Fibroblast of upper back skin (primary cell): ENCODE data around the gene HS6ST1.

Source experiments
- DNase-seq: peaks from one replicate; pipeline ENCODE4 v3.0.0-alpha.2; 2013

The HS6ST1 gene

GRCh38 chr2:128309280-128310093, 9.2 kb downstream of the HS6ST1 start:
- DNase-seq: no peak

GRCh38 chr2:128308889-128309279, 9.8 kb downstream of the HS6ST1 start:
- no peak for DNase-seq

DNA sequence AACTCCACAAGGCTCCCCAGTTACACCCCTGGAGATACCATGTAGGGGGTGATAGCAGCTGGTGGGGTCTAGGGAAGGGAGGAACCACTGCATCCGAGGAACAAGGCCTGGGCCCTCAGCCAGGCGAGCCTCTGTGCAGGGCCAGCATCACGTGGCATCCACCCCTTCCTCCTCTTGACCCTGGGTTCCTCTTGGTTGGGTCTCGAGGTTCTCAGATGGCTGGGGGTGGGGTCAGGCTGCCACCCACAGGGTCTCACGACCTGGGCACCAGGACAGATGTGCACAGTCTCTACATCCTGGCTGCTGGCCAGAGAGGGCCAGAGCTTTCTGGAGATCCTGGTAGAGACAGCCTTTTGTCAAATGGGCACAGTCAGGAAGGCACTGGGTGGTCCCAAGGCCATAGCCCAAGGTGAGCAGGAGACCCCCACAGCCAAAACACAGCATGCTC, 10.4 kb downstream of the HS6ST1 start:
- DNase-seq: no peak

DNA sequence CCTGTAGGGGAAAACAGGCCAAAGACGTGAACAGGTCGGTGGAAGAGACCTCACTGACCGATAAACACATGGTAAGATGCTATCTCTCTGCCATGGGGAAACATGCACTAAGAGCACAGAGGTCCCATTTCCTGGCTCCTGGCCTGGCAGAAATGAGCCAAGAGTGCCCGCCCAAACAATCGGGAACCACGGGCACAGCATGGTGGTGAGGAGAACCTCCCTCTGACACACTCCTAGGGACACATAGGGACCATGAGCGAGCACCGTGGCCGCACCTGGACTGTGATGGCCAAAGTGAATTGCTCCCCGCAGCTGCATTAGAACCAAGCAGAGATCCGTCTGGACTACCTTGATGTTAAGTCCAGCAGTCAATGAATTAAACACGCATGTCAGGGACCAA, 11.1 kb downstream of the HS6ST1 start:
- DNase-seq: no peak

DNA sequence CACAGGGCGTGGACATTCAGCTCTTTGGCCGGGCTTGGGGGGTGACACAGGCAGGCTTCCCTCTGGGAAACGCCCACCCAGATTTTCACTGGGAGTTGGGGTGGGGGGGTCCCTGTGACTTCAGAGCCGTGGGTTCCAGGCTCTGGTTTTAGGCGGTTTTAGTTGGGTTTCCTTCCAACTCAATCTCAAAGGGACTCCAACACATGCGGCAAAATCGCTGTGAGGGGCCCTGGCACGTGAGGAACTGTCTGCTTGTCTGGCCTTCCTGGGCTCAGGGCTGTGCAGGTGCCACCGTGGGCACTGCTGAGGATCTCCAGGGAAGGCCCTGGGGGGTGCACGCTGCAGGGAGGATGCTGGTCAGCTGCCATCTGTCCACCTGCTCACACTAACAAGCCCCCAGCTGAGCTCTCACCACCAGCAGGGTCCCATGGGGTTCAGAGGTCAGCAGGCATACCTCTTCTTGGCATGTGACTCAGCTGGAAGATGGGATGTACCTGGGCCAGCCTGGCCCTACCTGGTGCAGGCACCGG, 11.7 kb downstream of the HS6ST1 start:
- DNase-seq: no peak

GRCh38 chr2:128306081-128306930, 12.4 kb downstream of the HS6ST1 start:
- DNase-seq: peak; percentile 93

- DNase-seq: peak; percentile 35
These were observed 13.1 kb downstream of the HS6ST1 start for GRCh38 chr2:128305555-128306080.

DNA sequence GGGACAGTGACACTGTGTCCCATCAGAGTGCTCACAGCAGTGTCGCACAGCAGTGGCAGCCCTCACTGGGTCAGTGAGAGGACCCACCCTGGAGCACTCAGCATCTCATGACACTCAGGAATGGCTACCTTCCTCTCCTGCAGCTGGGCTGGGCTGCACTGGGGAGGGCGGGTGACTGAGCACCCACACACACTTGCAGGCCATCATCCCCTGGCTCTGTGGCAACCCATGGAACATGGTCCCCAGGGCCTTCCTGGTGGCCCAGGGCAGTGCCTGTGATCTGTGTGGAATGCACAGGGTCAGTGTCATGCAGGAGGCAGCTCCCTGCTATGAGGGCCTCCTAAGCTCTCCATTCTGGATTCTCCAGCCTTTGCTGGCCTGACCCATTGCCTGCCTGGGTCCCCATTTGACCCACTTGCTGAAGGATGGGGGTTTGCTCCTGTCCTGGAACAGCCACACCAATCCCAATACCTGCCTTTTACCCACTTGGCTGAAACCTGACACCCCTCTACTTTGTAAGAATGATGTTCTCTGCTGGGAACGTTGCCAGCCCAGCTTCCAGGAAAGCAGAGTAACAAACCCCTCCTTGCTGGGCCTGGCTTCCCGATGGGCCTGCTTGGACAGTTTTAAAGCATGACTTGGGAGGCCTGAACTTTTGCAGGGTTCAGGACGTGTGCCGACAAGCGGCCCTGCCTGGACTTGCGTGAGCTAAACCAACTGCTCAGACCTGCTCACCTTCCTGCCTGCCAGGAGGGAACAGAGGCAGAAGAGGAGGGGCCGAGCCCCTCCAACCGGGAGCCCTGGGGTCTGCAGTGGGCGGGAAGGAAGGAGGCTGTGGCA, 13.7 kb downstream of the HS6ST1 start:
- peak; percentile 96 for DNase-seq

GRCh38 chr2:128304330-128304714, 14.3 kb downstream of the HS6ST1 start:
- DNase-seq: no peak

GRCh38 chr2:128303911-128304310, 14.8 kb downstream of the HS6ST1 start:
- DNase-seq: no peak

DNA sequence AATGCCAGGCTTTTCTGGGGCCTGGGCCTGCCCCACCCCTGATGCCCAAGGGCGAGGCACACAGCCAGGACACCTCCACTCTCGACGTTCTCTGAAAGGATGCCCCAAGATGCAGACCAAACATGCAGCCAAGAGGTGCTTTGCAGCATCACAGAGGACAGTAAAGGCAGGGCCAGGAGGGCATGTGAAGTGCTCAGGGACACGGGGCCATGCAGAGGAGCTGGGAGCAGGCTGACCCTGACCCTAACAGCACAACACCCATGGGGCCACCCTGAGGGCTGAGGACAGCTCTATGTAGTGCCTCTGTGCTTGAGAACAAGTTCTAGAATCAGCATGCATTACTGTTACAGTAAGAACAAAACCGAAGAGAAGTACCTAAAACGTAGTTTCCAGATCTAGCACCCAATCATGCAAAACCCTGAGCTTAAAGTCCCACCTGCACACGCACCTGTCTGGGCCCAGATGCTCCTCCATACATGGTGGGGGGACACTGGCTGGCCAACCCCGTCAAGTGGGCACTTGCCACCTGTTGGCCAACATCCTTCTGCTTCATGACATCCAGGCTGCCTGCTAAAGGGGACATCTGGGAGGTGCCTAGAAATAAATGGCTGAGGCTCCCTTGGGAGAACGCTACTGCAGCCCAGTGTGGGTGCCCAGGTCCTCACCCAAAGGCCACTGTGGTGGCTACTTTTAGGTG, 15.4 kb downstream of the HS6ST1 start:
- no peak for DNase-seq

- DNase-seq: no peak
These were observed 16.0 kb downstream of the HS6ST1 start for GRCh38 chr2:128302744-128303067.

DNA sequence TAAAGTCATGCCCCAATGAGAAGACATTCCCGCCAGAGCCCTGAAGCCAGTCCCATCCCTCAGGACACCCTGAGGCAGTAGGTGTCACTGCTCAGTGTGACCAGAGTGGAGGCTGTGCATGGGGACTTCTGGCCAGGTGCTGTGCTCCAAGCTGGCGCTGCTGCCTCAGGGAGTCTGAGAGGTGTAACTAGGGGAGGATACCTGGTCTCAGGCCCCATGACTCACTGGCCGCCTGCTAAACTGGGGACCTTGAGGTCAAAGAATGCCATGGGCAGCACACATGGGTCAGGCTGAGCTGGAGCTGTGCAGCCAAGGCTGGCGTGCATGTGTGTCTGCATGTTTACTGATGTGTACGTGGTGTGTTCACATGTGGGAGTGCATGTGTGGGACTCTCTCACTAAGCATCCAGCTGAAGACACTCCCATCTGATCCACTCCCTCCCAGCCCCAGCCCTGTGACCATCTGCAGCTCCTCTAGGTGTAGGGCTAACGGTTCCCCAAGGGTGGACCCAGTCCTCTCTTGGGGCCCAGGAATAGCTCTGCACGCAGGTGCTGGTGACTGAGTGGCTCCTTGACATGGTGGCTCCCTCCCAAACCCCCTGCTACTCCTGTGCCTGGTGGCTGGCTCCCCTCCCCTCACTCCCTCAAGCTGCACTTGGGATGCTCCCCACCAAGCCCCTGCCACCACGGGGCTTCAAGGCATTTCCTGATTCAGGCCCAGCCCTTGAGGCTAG, 16.5 kb downstream of the HS6ST1 start:
- DNase-seq: no peak

DNA sequence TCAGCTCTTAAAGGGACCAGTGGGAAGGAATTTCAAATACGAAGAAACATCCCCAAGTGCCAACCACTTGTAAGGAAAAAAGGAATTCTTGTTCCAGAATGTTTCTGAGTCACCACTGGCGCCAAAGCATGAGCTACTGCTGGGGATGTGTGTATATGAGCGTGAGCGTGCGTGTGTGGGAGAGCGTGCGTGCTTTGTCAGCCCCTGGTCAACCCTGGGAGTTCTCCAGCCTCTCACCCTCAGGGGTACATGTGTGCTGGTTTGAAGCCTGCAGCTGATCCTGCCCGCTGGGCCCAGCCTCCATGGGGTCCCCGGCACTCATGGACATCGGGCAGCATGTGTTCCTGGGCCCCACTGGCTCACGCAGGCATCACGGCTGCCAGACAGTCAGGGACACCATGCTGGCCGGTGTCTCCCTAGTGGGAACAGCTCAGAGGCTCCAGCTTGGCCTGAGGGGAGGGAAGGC, 17.1 kb downstream of the HS6ST1 start:
- peak; percentile 95 for DNase-seq

DNA sequence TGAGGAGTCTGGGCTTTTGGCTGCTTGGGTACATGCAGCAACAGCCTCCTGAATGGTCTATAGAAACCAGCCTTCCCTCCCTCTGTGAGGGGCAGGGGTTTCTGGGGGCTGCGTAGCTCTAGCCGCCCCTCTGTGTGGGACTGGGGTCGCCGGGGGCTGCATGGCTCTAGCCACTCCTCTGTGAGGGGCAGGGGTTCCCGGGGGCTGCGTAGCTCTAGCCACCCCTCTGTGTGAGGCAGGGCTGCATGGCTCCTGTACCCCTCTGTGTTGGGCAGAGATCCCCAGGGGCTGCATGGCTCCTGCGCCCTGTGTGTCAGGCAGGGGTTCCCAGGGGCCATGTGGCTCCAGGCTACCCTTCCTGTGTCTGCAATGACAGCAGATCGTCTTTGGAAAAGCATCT, 17.6 kb downstream of the HS6ST1 start:
- no peak for DNase-seq

DNA sequence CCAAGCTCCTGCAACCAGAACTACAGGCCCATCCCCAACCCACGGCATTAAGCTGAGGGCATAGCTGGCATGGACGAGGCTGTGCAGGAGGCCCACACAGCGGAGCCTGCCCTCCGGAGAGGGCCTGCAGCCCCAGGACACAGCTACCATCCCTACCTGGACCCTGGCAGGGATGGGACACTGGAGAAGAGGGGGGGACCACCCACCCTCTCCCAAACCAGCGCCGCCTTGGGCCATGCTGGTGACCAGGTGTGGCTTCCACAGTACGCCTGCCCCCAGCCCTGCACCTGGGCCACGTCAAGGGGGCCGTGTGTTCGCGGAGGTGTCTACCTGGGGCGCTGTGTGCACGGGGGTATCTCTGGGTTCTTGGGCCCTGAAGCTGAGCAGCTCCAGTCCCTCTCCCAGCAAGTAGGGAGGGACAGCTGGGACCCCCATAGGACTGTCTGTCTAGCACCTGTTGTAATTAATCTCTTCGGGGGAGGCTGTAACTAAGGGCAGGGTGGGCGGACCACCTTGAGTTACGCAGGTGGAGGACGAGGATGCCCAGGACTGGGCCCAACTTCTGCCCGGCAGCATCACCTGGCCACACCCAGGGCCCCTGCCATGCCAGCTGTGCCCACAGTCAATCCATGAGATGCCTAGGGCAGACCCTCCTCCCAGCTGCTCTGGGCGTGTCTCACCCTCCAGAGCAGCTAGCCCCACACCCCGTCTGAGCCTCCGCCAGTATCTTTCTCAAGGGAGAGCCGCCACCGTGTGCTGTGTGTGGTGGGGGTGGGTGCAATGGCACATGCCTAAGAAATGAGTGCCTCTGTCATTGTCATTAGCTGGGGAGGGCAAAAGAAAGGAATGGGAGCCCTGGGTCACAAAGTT, 18.3 kb downstream of the HS6ST1 start:
- DNase-seq: no peak

DNA sequence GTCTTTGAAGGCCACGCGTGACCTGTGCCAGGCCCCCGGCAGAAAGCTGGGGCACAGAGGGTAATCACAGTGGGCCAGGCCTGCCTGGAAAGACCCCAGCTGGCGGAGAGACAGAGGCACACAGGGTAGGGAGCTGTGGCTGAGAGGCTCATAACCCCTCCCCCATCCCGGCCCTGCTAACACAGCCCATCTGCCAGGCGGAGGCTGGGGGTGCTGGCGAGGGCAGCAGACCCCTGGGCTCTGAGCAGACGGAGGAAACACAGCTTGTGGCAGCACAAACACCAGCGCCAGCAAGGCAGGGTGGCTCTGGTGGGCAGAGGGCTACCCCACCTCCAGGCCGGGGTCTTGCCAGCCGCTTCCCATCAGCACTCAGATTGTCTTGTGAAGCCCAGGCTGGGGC, 19.0 kb downstream of the HS6ST1 start:
- DNase-seq: no peak

- DNase-seq: no peak
These were observed 19.7 kb downstream of the HS6ST1 start for GRCh38 chr2:128298846-128299507.

DNA sequence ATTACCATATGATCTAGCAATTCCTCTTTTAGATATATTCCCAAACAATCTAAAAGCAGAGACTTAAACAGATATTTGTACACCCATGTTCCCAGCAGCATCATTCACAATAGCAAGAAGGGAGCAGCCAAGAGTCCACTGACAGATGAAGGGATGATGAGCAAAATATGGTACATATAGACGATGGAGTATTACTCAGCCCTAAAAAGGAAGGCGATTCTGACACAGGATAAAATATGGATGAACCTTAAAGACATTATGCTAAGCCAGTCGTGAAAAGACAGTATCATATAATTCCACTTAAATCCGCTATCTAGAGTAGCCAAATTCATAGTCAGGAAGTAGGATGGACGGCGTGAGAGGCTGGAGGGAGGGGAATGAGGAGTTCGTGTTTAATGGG, 20.4 kb downstream of the HS6ST1 start:
- DNase-seq: no peak
